Liver (tissue), 9 donors: ENCODE data around the gene F2RL1. TPM values are rescaled to one million over a fixed set of nuclear protein-coding genes. Genes with fewer than 3 reads are reported as not detected.

Source experiments
- DNase-seq: peaks from one replicate; pipeline ENCODE4 v3.0.0-alpha.2; 2017; ENCODE audit warnings: low spot score
- H3K27ac ChIP-seq, 2 donors: one replicate each; pipeline ENCODE4 v1.7.0; 2013; ENCODE audit warnings: inconsistent platforms in 2 of 2, low read length in 2 of 2, control low read depth in 1 of 2, low read depth in 1 of 2, mild to moderate bottlenecking in 1 of 2
- H3K27me3 ChIP-seq, 4 donors: one replicate each; pipeline versions ENCODE4 v1.6.1 to v1.7.0; 2013; ENCODE audit warnings: low read length in 3 of 4, inconsistent platforms in 1 of 4, mild to moderate bottlenecking in 1 of 4, moderate library complexity in 1 of 4; ENCODE audit not compliant: control insufficient read depth in 4 of 4, insufficient read depth in 4 of 4
- H3K36me3 ChIP-seq, 4 donors: one replicate each; pipeline versions ENCODE4 v1.6.1 to v1.7.0; 2013; ENCODE audit warnings: low read length in 3 of 4, mild to moderate bottlenecking in 3 of 4, low read depth in 1 of 4, moderate library complexity in 1 of 4; ENCODE audit not compliant: control insufficient read depth in 4 of 4, insufficient read depth in 3 of 4
- H3K4me1 ChIP-seq, 4 donors: one replicate each; pipeline versions ENCODE4 v1.6.1 to v1.7.0; 2013; ENCODE audit warnings: low read length in 3 of 4, mild to moderate bottlenecking in 3 of 4, moderate library complexity in 1 of 4; ENCODE audit not compliant: control insufficient read depth in 4 of 4, insufficient read depth in 4 of 4
- H3K4me3 ChIP-seq, 3 donors: one replicate each; pipeline versions ENCODE4 v1.6.1 to v1.7.0; 2013; ENCODE audit warnings: low read length in 3 of 3, control low read depth in 1 of 3, low read depth in 1 of 3, mild to moderate bottlenecking in 1 of 3
- H3K9ac ChIP-seq, 2 donors: one replicate each; pipeline ENCODE4 v1.7.0; 2013; ENCODE audit warnings: low read length in 2 of 2, mild to moderate bottlenecking in 2 of 2, moderate library complexity in 2 of 2, control low read depth in 1 of 2, low read depth in 1 of 2
- H3K9me3 ChIP-seq, 4 donors: one replicate each; pipeline versions ENCODE4 v1.6.1 to v1.7.0; 2013; ENCODE audit warnings: low read length in 3 of 4; ENCODE audit not compliant: control insufficient read depth in 4 of 4
- EGR1 ChIP-seq, 2 donors: IDR thresholded peaks; 2 replicates each; pipeline ENCODE4 v1.6.1; 2016 to 2018; ENCODE audit warnings: antibody characterized with exemption in 2 of 2, low read depth in 2 of 2
- FOXA1 ChIP-seq: IDR thresholded peaks from 2 replicates; pipeline ENCODE4 v1.6.1; 2016; ENCODE audit warnings: antibody characterized with exemption
- FOXA2 ChIP-seq: IDR thresholded peaks from 2 replicates; pipeline ENCODE4 v1.6.1; 2016; ENCODE audit warnings: antibody characterized with exemption
- HNF4A ChIP-seq, 2 donors: conservative IDR thresholded peaks; 2 replicates each; pipeline ENCODE4 v1.6.1; 2016; ENCODE audit warnings: antibody characterized with exemption in 2 of 2, mild to moderate bottlenecking in 2 of 2
- HNF4G ChIP-seq: IDR thresholded peaks from 2 replicates; pipeline ENCODE4 v1.6.1; 2016; ENCODE audit warnings: antibody characterized with exemption
- JUND ChIP-seq, 2 donors: IDR thresholded peaks; 2 replicates each; pipeline ENCODE4 v1.6.1; 2016; ENCODE audit warnings: antibody characterized with exemption in 2 of 2
- NR2F2 ChIP-seq: IDR thresholded peaks from 2 replicates; pipeline ENCODE4 v1.6.1; 2016; ENCODE audit warnings: antibody characterized with exemption
- RAD21 ChIP-seq, 2 donors: IDR thresholded peaks; 2 replicates each; pipeline ENCODE4 v1.6.1; 2016; ENCODE audit warnings: antibody characterized with exemption in 2 of 2, mild to moderate bottlenecking in 2 of 2
- RXRA ChIP-seq, 2 donors: IDR thresholded peaks; 2 replicates each; pipeline ENCODE4 v1.6.1; 2017 to 2018; ENCODE audit warnings: antibody characterized with exemption in 2 of 2, mild to moderate bottlenecking in 1 of 2
- SP1 ChIP-seq: IDR thresholded peaks from 2 replicates; pipeline ENCODE4 v1.6.1; 2018; ENCODE audit warnings: antibody characterized with exemption, mild to moderate bottlenecking
- TAF1 ChIP-seq: conservative IDR thresholded peaks from 2 replicates; pipeline ENCODE4 v1.6.1; 2016; ENCODE audit warnings: antibody characterized with exemption, mild to moderate bottlenecking
- YY1 ChIP-seq: IDR thresholded peaks from 2 replicates; pipeline ENCODE4 v1.6.1; 2016; ENCODE audit warnings: antibody characterized with exemption, mild to moderate bottlenecking
- WGBS: extraction: QIAGEN DNeasy Blood & Tissue Kit; methylation state at CpG from one replicate; pipeline ENCODE4 v1.1.7; 2013; 5-methylcytosine and 5-hydroxymethylcytosine counted together
- polyA plus RNA-seq, 2 donors: library from polyadenylated mRNA; stranded (reverse) in 1 of 2; unstranded in 1 of 2; fragments of 200-250 nt in 1 of 2; fragments of >200 nt in 1 of 2; fragmentation: Nextera tagmentation in 1 of 2; extraction: Ambion mirVana in 1 of 2; gene quantifications; one replicate each; pipeline versions ENCODE4 v1.2.1 to v1.2.3, GENCODE V29; 2013 to 2015
- total RNA-seq, 2 donors: library from RNA; depleted of rRNA; stranded (reverse); fragments of >200 nt; gene quantifications; one replicate each; pipeline ENCODE4 v1.2.3, GENCODE V29; 2014
- TF ChIP-seq, protein P1 (sequence below): fragments of 150-350 bp; IDR thresholded peaks from 2 replicates; pipeline ENCODE4 v1.5.1; 2017; ENCODE audit warnings: improper control_type of control experiment, low read depth, low read length; ENCODE audit not compliant: missing input control
- TF ChIP-seq, protein P2 (sequence below): IDR thresholded peaks from 2 replicates; pipeline ENCODE4 v1.6.1; 2016; ENCODE audit warnings: antibody characterized with exemption
- TF ChIP-seq, protein P3 (sequence below): IDR thresholded peaks from 2 replicates; pipeline ENCODE4 v1.6.1; 2016; ENCODE audit warnings: antibody characterized with exemption
- TF ChIP-seq, protein P4 (sequence below): IDR thresholded peaks from 2 replicates; pipeline ENCODE4 v1.6.1; 2016; ENCODE audit warnings: antibody characterized with exemption
- TF ChIP-seq, protein P5 (sequence below): IDR thresholded peaks from 2 replicates; pipeline ENCODE4 v1.6.1; 2016; ENCODE audit warnings: antibody characterized with exemption, mild to moderate bottlenecking
- donor health status: healthy.
- donor health status: healthy.
- donor health status: healthy.
- donor health status: healthy.
- donor health status: healthy.

The F2RL1 gene
- total and polyA plus RNA-seq, 4 donors = 3.1 to 8.9 (median 5.7) TPM

DNA sequence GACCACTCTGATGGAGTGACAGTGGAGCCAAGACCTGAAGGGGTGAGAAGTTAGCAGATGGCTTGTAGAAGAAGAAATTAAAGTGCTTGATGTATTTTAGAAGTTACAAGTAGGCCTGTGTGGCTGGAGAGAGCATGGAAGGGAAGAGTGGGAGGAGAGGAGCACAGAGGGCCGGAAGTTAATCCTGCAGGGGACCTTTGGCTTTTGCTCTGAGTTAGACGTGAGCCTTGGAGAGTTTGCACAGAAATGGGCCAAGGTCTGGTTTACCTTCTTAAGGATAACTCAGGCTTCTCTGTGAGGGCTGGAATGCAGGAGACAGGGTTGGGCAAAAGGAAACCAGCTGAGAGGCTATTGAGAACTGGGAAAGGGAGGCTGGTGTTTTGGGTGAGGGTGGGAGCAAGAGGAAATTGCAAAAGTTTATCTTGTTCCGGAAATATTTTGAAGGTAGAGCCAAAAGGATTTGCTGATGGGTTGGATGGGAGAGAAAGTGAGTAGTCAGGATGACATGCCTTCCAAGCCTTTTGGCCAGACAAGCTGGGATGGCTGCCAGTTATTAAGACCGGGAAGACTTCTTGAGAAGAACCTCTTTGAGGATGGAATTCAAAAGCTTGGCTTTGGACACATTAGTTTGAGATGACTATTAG, 17.5 kb upstream of the F2RL1 start (continued):
- TF ChIP-seq, protein P1, sequence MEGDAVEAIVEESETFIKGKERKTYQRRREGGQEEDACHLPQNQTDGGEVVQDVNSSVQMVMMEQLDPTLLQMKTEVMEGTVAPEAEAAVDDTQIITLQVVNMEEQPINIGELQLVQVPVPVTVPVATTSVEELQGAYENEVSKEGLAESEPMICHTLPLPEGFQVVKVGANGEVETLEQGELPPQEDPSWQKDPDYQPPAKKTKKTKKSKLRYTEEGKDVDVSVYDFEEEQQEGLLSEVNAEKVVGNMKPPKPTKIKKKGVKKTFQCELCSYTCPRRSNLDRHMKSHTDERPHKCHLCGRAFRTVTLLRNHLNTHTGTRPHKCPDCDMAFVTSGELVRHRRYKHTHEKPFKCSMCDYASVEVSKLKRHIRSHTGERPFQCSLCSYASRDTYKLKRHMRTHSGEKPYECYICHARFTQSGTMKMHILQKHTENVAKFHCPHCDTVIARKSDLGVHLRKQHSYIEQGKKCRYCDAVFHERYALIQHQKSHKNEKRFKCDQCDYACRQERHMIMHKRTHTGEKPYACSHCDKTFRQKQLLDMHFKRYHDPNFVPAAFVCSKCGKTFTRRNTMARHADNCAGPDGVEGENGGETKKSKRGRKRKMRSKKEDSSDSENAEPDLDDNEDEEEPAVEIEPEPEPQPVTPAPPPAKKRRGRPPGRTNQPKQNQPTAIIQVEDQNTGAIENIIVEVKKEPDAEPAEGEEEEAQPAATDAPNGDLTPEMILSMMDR = no peak
- TF ChIP-seq, protein P2, sequence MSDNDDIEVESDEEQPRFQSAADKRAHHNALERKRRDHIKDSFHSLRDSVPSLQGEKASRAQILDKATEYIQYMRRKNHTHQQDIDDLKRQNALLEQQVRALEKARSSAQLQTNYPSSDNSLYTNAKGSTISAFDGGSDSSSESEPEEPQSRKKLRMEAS = no peak
- TF ChIP-seq YY1 (no peak), TAF1 (no peak), HNF4G (no peak)

DNA sequence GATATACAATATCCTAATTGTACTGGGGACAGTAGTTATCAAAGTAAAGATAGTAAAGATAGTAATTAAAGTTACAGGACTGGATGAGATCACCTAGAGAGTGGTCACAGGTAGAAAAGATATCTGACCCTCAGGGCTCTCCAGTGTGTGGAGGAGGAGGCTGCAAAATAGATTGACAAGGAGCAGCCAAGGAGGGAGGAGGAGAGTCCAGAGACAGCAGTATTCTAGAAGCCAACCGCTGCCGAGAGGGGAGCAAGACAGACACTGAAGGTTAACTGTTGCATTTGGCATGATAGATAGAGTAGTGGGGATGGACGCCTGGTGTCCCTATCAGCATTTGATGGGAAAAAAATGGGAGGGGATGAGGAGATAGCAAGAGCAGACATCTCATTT, 17.0 kb upstream of the F2RL1 start:
- no peaks in the 10 kb centered on the region for H3K27me3 ChIP-seq
- TF ChIP-seq, protein P3, sequence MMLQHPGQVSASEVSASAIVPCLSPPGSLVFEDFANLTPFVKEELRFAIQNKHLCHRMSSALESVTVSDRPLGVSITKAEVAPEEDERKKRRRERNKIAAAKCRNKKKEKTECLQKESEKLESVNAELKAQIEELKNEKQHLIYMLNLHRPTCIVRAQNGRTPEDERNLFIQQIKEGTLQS = no peak
- TF ChIP-seq FOXA2 (no peak), SP1 (no peak)
- TF ChIP-seq, protein P4, sequence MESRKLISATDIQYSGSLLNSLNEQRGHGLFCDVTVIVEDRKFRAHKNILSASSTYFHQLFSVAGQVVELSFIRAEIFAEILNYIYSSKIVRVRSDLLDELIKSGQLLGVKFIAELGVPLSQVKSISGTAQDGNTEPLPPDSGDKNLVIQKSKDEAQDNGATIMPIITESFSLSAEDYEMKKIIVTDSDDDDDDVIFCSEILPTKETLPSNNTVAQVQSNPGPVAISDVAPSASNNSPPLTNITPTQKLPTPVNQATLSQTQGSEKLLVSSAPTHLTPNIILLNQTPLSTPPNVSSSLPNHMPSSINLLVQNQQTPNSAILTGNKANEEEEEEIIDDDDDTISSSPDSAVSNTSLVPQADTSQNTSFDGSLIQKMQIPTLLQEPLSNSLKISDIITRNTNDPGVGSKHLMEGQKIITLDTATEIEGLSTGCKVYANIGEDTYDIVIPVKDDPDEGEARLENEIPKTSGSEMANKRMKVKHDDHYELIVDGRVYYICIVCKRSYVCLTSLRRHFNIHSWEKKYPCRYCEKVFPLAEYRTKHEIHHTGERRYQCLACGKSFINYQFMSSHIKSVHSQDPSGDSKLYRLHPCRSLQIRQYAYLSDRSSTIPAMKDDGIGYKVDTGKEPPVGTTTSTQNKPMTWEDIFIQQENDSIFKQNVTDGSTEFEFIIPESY = no peak
- 83% methylated on average over 3 of the region's 3 CpGs for WGBS

DNA sequence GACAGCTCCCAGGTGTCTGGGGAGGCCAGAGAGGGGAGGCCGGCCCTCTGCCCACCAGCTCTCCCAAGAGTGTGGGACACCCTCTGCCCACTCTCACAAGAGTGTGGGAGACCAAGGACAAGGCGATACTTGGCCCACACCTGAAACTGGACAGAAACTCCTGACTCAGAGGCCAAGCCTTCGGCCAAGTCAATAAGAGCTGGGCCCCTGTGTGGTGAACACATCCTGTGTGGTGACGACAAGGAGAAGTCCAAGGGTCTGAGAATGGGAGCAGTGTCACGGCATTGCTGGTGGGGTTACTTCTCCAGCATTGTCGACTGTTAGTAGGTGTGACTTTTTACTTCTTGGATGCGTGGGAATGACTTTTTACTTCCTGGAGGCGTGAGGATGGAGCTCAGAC, 14.6 kb upstream of the F2RL1 start:
- Histone ChIP-seq H3K9me3 (no peaks in the 10 kb centered on the region), H3K36me3 (no peaks in the 10 kb centered on the region), H3K4me1 (no peaks in the 10 kb centered on the region), H3K27me3 (no peaks in the 10 kb centered on the region), H3K4me3 (no peak overlapping the region), H3K9ac (no peak overlapping the region), H3K27ac (no peak overlapping the region)
- 91% methylated on average over 8 of the region's 8 CpGs for WGBS
- TF ChIP-seq RXRA (IDR thresholded peaks at IDR 0.05) (no peak), HNF4A (conservative IDR thresholded peaks at IDR 0.05) (no peak), EGR1 (IDR thresholded peaks at IDR 0.05; ENCODE audit: low read depth in 2 of 2) (no peak), FOXA2 (no peak), YY1 (no peak), HNF4G (no peak), FOXA1 (no peak), JUND (IDR thresholded peaks at IDR 0.05) (no peak), RAD21 (IDR thresholded peaks at IDR 0.05) (no peak), NR2F2 (no peak)
- TF ChIP-seq, protein P5, sequence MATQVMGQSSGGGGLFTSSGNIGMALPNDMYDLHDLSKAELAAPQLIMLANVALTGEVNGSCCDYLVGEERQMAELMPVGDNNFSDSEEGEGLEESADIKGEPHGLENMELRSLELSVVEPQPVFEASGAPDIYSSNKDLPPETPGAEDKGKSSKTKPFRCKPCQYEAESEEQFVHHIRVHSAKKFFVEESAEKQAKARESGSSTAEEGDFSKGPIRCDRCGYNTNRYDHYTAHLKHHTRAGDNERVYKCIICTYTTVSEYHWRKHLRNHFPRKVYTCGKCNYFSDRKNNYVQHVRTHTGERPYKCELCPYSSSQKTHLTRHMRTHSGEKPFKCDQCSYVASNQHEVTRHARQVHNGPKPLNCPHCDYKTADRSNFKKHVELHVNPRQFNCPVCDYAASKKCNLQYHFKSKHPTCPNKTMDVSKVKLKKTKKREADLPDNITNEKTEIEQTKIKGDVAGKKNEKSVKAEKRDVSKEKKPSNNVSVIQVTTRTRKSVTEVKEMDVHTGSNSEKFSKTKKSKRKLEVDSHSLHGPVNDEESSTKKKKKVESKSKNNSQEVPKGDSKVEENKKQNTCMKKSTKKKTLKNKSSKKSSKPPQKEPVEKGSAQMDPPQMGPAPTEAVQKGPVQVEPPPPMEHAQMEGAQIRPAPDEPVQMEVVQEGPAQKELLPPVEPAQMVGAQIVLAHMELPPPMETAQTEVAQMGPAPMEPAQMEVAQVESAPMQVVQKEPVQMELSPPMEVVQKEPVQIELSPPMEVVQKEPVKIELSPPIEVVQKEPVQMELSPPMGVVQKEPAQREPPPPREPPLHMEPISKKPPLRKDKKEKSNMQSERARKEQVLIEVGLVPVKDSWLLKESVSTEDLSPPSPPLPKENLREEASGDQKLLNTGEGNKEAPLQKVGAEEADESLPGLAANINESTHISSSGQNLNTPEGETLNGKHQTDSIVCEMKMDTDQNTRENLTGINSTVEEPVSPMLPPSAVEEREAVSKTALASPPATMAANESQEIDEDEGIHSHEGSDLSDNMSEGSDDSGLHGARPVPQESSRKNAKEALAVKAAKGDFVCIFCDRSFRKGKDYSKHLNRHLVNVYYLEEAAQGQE = no peak
- TF ChIP-seq, protein P3 = no peak
- TF ChIP-seq, protein P1 = no peak
- TF ChIP-seq, protein P4 = no peak
- TF ChIP-seq, protein P2 = no peak
- DNase-seq = no peak

More for the DNA sequence above, 17.0 kb upstream of the F2RL1 start:
- no peaks in the 10 kb centered on the region for H3K4me1 ChIP-seq
- no peaks in the 10 kb centered on the region for H3K9me3 ChIP-seq
- H3K4me3 ChIP-seq = no peak overlapping the region
- no peak overlapping the region for H3K27ac ChIP-seq
- no peak overlapping the region for H3K9ac ChIP-seq
- no peak for DNase-seq
- H3K36me3 ChIP-seq = no peaks in the 10 kb centered on the region
